ENCODE measurements around the gene CSK.

- TF ChIP-seq CTCF (IDR thresholded peaks at IDR 0.05; ENCODE audit: low read depth, low read length) (no peak), EZH2phosphoT487 (IDR thresholded peaks at IDR 0.05; ENCODE audit: low read depth) (no peak)
Observed at GRCh38 chr15:74775132-74775562, 6.7 kb upstream of the CSK start.
